Activated naive CD8-positive, alpha-beta T cell treated with anti-CD3 and anti-CD28 coated beads for 36 hours (primary cell): ENCODE results near the gene NRL. TPM values are rescaled to one million over a fixed set of nuclear protein-coding genes. Genes with fewer than 3 reads are reported as not detected.

Experiments
- DNase-seq: peaks from one replicate; pipeline ENCODE4 v3.0.0; 2021
- H3K27ac Mint-ChIP-seq: one replicate; pipeline ENCODE4 v1.8.0; 2022; ENCODE audit warnings: mild to moderate bottlenecking, moderate library complexity, mixed read lengths
- H3K27me3 Mint-ChIP-seq: one replicate; pipeline ENCODE4 v1.8.0; 2022; ENCODE audit warnings: mild to moderate bottlenecking, mixed read lengths
- H3K36me3 Mint-ChIP-seq: one replicate; pipeline ENCODE4 v1.8.0; 2021; ENCODE audit warnings: mild to moderate bottlenecking, mixed read lengths
- H3K4me1 Mint-ChIP-seq: one replicate; pipeline ENCODE4 v1.8.0; 2021; ENCODE audit warnings: mixed read lengths
- H3K4me3 Mint-ChIP-seq: one replicate; pipeline ENCODE4 v1.8.0; 2022; ENCODE audit warnings: mild to moderate bottlenecking, moderate library complexity, mixed read lengths
- H3K9me3 Mint-ChIP-seq: one replicate; pipeline ENCODE4 v1.8.0; 2022; ENCODE audit warnings: mixed read lengths
- total RNA-seq, 2 experiments: library from RNA; stranded (reverse); gene quantifications; one replicate each; pipeline ENCODE4 v1.2.3, GENCODE V29; 2021

Gene NRL
- total RNA-seq, 2 experiments from 2014 or later = 1.8 to 2.6 TPM

GRCh38 chr14:24103451-24103850, 11.3 kb downstream of the NRL start:
- no peak overlapping the region for H3K27ac Mint-ChIP-seq
- no peaks in the 10 kb centered on the region for H3K27me3 Mint-ChIP-seq
- H3K4me1 Mint-ChIP-seq = peaks cover 11% of the 10 kb centered on the region
- H3K4me3 Mint-ChIP-seq = no peak overlapping the region
- DNase-seq = no peak
- H3K36me3 Mint-ChIP-seq = peaks cover 45% of the 10 kb centered on the region
- no peaks in the 10 kb centered on the region for H3K9me3 Mint-ChIP-seq

- peaks cover 49% of the 10 kb centered on the region for H3K36me3 Mint-ChIP-seq
- no peaks in the 10 kb centered on the region for H3K27me3 Mint-ChIP-seq
- H3K9me3 Mint-ChIP-seq = no peaks in the 10 kb centered on the region
- no peak overlapping the region for H3K4me3 Mint-ChIP-seq
- peaks cover 9% of the 10 kb centered on the region for H3K4me1 Mint-ChIP-seq
- H3K27ac Mint-ChIP-seq = peak overlapping the region; percentile 3
- no peak for DNase-seq
Observed at GRCh38 chr14:24102357-24103048, 12.2 kb downstream of the NRL start.

- Mint-ChIP-seq H3K36me3 (peaks cover 57% of the 10 kb centered on the region), H3K4me3 (no peak overlapping the region), H3K4me1 (peaks cover 12% of the 10 kb centered on the region), H3K27ac (no peak overlapping the region), H3K9me3 (no peaks in the 10 kb centered on the region), H3K27me3 (no peaks in the 10 kb centered on the region)
- DNase-seq = no peak
Observed at GRCh38 chr14:24100982-24101494, 13.7 kb downstream of the NRL start.

- Mint-ChIP-seq H3K27ac (no peak overlapping the region), H3K9me3 (no peaks in the 10 kb centered on the region), H3K4me1 (peaks cover 13% of the 10 kb centered on the region), H3K36me3 (peaks cover 61% of the 10 kb centered on the region), H3K27me3 (no peaks in the 10 kb centered on the region), H3K4me3 (no peak overlapping the region)
- DNase-seq = no peak
Observed at GRCh38 chr14:24100197-24100981, 14.4 kb downstream of the NRL start.

- H3K4me3 Mint-ChIP-seq = no peak overlapping the region
- no peaks in the 10 kb centered on the region for H3K9me3 Mint-ChIP-seq
- peak overlapping the region; percentile 28 for H3K27ac Mint-ChIP-seq
- DNase-seq = no peak
- H3K4me1 Mint-ChIP-seq = peaks cover 15% of the 10 kb centered on the region
- H3K36me3 Mint-ChIP-seq = peaks cover 58% of the 10 kb centered on the region
- H3K27me3 Mint-ChIP-seq = no peaks in the 10 kb centered on the region
Observed at GRCh38 chr14:24098927-24099813, 15.6 kb downstream of the NRL start.

GRCh38 chr14:24098229-24098926, 16.4 kb downstream of the NRL start:
- no peak for DNase-seq
- peaks cover 50% of the 10 kb centered on the region for H3K36me3 Mint-ChIP-seq
- no peak overlapping the region for H3K27ac Mint-ChIP-seq
- H3K9me3 Mint-ChIP-seq = no peaks in the 10 kb centered on the region
- H3K4me3 Mint-ChIP-seq = no peak overlapping the region
- no peaks in the 10 kb centered on the region for H3K27me3 Mint-ChIP-seq
- H3K4me1 Mint-ChIP-seq = peaks cover 19% of the 10 kb centered on the region

- Mint-ChIP-seq H3K4me1 (peaks cover 26% of the 10 kb centered on the region), H3K36me3 (peaks cover 38% of the 10 kb centered on the region), H3K27me3 (no peaks in the 10 kb centered on the region), H3K27ac (no peak overlapping the region), H3K9me3 (no peaks in the 10 kb centered on the region), H3K4me3 (peak overlapping the region; percentile 47)
- DNase-seq = no peak
Observed at GRCh38 chr14:24096545-24097181, 18.1 kb downstream of the NRL start.

- DNase-seq = peak; percentile 79
- no peaks in the 10 kb centered on the region for H3K9me3 Mint-ChIP-seq
- peaks cover 38% of the 10 kb centered on the region for H3K36me3 Mint-ChIP-seq
- peak overlapping the region; percentile 98 for H3K27ac Mint-ChIP-seq
- peaks cover 30% of the 10 kb centered on the region for H3K4me1 Mint-ChIP-seq
- H3K27me3 Mint-ChIP-seq = no peaks in the 10 kb centered on the region
- H3K4me3 Mint-ChIP-seq = peak overlapping the region; percentile 96
Observed at GRCh38 chr14:24095271-24096068, 19.3 kb downstream of the NRL start.

GRCh38 chr14:24094841-24095270, 19.9 kb downstream of the NRL start:
- H3K4me1 Mint-ChIP-seq = peaks cover 33% of the 10 kb centered on the region
- peak overlapping the region; percentile 98 for H3K27ac Mint-ChIP-seq
- no peaks in the 10 kb centered on the region for H3K9me3 Mint-ChIP-seq
- H3K27me3 Mint-ChIP-seq = no peaks in the 10 kb centered on the region
- H3K36me3 Mint-ChIP-seq = peaks cover 35% of the 10 kb centered on the region
- peak; percentile 14 for DNase-seq
- H3K4me3 Mint-ChIP-seq = peak overlapping the region; percentile 96

GRCh38 chr14:24093901-24094840, 20.6 kb downstream of the NRL start, which contains the start of gene PCK2:
Gene PCK2 (plus strand): TSS chr14:24094311. CDS start chr14:24094406, 95 bp downstream.
- peak; percentile 91 for DNase-seq
- Mint-ChIP-seq H3K27ac (peak within 1 kb of the TSS; percentile 98), H3K4me3 (peak within 1 kb of the TSS; percentile 96), H3K36me3 (peaks cover 30% of the 10 kb centered on the region), H3K9me3 (no peaks in the 10 kb centered on the region), H3K27me3 (no peaks in the 10 kb centered on the region), H3K4me1 (peaks cover 33% of the 10 kb centered on the region)

GRCh38 chr14:24093207-24093900, 21.4 kb downstream of the NRL start:
- peaks cover 25% of the 10 kb centered on the region for H3K36me3 Mint-ChIP-seq
- H3K27ac Mint-ChIP-seq = peak overlapping the region; percentile 98
- H3K9me3 Mint-ChIP-seq = no peaks in the 10 kb centered on the region
- DNase-seq = no peak
- no peaks in the 10 kb centered on the region for H3K27me3 Mint-ChIP-seq
- peak overlapping the region; percentile 96 for H3K4me3 Mint-ChIP-seq
- H3K4me1 Mint-ChIP-seq = peaks cover 33% of the 10 kb centered on the region
